HG03108 (cell line): Measurements from ENCODE around the gene PLPPR1.

Experiments used
- ATAC-seq: cut with Tn5 transposase; IDR thresholded peaks from one replicate; pipeline ENCODE4 v1.9.1; 2021; ENCODE audit warnings: moderate library complexity; ENCODE audit not compliant: unreplicated experiment

The PLPPR1 gene

GRCh38 chr9:101333926-101334702 lies 305.6 kb downstream of the PLPPR1 start:
- ATAC-seq = no peak

GRCh38 chr9:101336091-101336490 lies 307.6 kb downstream of the PLPPR1 start:
- ATAC-seq = no peak

GRCh38 chr9:101337237-101337636 lies 308.7 kb downstream of the PLPPR1 start:
- ATAC-seq = no peak

GRCh38 chr9:101341958-101342357 lies 313.4 kb downstream of the PLPPR1 start:
- no peak for ATAC-seq

- ATAC-seq = no peak
Measured at GRCh38 chr9:101342595-101342994, 314.1 kb downstream of the PLPPR1 start.

GRCh38 chr9:101350285-101350684 lies 321.8 kb downstream of the PLPPR1 start:
- no peak for ATAC-seq

GRCh38 chr9:101352892-101353463 lies 324.5 kb downstream of the PLPPR1 start:
- no peak for ATAC-seq

GRCh38 chr9:101353683-101354082 lies 325.2 kb downstream of the PLPPR1 start:
- ATAC-seq = no peak

GRCh38 chr9:101354143-101354764 lies 325.7 kb downstream of the PLPPR1 start:
- no peak for ATAC-seq

GRCh38 chr9:101354765-101355708 lies 326.5 kb downstream of the PLPPR1 start:
- no peak for ATAC-seq

GRCh38 chr9:101356619-101357018 lies 328.1 kb downstream of the PLPPR1 start:
- no peak for ATAC-seq

GRCh38 chr9:101359679-101360078 lies 331.2 kb downstream of the PLPPR1 start:
- ATAC-seq = no peak

GRCh38 chr9:101360647-101361046 lies 332.1 kb downstream of the PLPPR1 start:
- ATAC-seq = no peak

- ATAC-seq = no peak
Measured at GRCh38 chr9:101362450-101362849, 333.9 kb downstream of the PLPPR1 start.

- ATAC-seq = no peak
Measured at GRCh38 chr9:101365181-101365580, 336.7 kb downstream of the PLPPR1 start.

- no peak for ATAC-seq
Measured at GRCh38 chr9:101366038-101366756, 337.7 kb downstream of the PLPPR1 start.

- ATAC-seq = no peak
Measured at GRCh38 chr9:101367323-101367722, 338.8 kb downstream of the PLPPR1 start.

- no peak for ATAC-seq
Measured at GRCh38 chr9:101369286-101369685, 340.8 kb downstream of the PLPPR1 start.

- ATAC-seq = no peak
Measured at GRCh38 chr9:101369884-101370531, 341.5 kb downstream of the PLPPR1 start.

- ATAC-seq = no peak
Measured at GRCh38 chr9:101371813-101372212, 343.3 kb downstream of the PLPPR1 start.
